CD8-positive, alpha-beta memory T cell (primary cell): ENCODE measurements around the gene RABGAP1L. TPM values are rescaled to one million over a fixed set of nuclear protein-coding genes. Genes with fewer than 3 reads are reported as not detected.

Experiments used
- CTCF ChIA-PET: fragments of 350-600 bp; sonication (Branson Sonifier 250); formaldehyde crosslinking; loops from one replicate; lab custom pipeline; 2021; ENCODE audit warnings: antibody characterized with exemption; lab: Charles Lee
- POLR2A ChIA-PET: fragments of 350-600 bp; sonication (Branson Sonifier 250); formaldehyde crosslinking; loops from one replicate; lab custom pipeline; 2021; ENCODE audit warnings: antibody characterized with exemption; lab: Charles Lee
- DNase-seq, 5 donors: peaks; one replicate each; pipeline versions ENCODE4 v3.0.0 to v3.0.0-alpha.2; 2020 to 2022; ENCODE audit warnings: mixed read lengths in 1 of 5
- H3K27ac ChIP-seq: one replicate; pipeline ENCODE4 v1.7.0; 2013; ENCODE audit warnings: low read depth, mild to moderate bottlenecking, low read length, moderate library complexity
- H3K27me3 ChIP-seq: 2 replicates; pipeline ENCODE4 v1.7.0; 2013; ENCODE audit warnings: low read length, mild to moderate bottlenecking; ENCODE audit not compliant: insufficient read depth, poor library complexity, severe bottlenecking
- H3K36me3 ChIP-seq: 2 replicates; pipeline ENCODE4 v1.7.0; 2013; ENCODE audit warnings: mild to moderate bottlenecking, low read length, moderate library complexity; ENCODE audit not compliant: insufficient read depth
- H3K4me1 ChIP-seq: 2 replicates; pipeline ENCODE4 v1.7.0; 2013; ENCODE audit warnings: mild to moderate bottlenecking, low read length, moderate library complexity; ENCODE audit not compliant: insufficient read depth
- H3K4me3 ChIP-seq: 2 replicates; pipeline ENCODE4 v1.7.0; 2013; ENCODE audit warnings: mild to moderate bottlenecking, low read length
- H3K9me3 ChIP-seq: 2 replicates; pipeline ENCODE4 v1.7.0; 2013; ENCODE audit warnings: mild to moderate bottlenecking, low read length
- H3K27ac Mint-ChIP-seq, 8 donors: one replicate each; pipeline ENCODE4 v1.8.0; 2020 to 2021; ENCODE audit warnings: mixed read lengths in 8 of 8, mild to moderate bottlenecking in 6 of 8, inconsistent platforms in 3 of 8, moderate library complexity in 3 of 8
- H3K27me3 Mint-ChIP-seq, 2 donors: one replicate each; pipeline ENCODE4 v1.8.0; 2020 to 2021; ENCODE audit warnings: mixed read lengths in 2 of 2, mild to moderate bottlenecking in 1 of 2, moderate library complexity in 1 of 2
- H3K36me3 Mint-ChIP-seq, 3 donors: one replicate each; pipeline ENCODE4 v1.8.0; 2020 to 2021; ENCODE audit warnings: mixed read lengths in 3 of 3, inconsistent platforms in 1 of 3, mild to moderate bottlenecking in 1 of 3
- H3K4me1 Mint-ChIP-seq, 3 donors: one replicate each; pipeline ENCODE4 v1.8.0; 2020 to 2021; ENCODE audit warnings: mixed read lengths in 3 of 3, inconsistent platforms in 1 of 3, mild to moderate bottlenecking in 1 of 3
- H3K4me3 Mint-ChIP-seq, 7 donors: one replicate each; pipeline ENCODE4 v1.8.0; 2020 to 2021; ENCODE audit warnings: mixed read lengths in 7 of 7, mild to moderate bottlenecking in 6 of 7, moderate library complexity in 4 of 7, inconsistent platforms in 2 of 7
- H3K9me3 Mint-ChIP-seq, 5 donors: one replicate each; pipeline ENCODE4 v1.8.0; 2020 to 2022; ENCODE audit warnings: mixed read lengths in 5 of 5, mild to moderate bottlenecking in 3 of 5, moderate library complexity in 2 of 5, inconsistent platforms in 1 of 5
- polyA plus RNA-seq: library from polyadenylated mRNA; unstranded; fragments of 300-500 nt; fragmentation: Illumina TruSeq; gene quantifications from one replicate; pipeline ENCODE4 v1.2.3, GENCODE V29; 2021
- total RNA-seq, 2 experiments: library from RNA; stranded (reverse); gene quantifications; one replicate each; pipeline ENCODE4 v1.2.3, GENCODE V29; 2021

Gene RABGAP1L
- total and polyA plus RNA-seq, 3 experiments from 2014 or later = 41.7 to 78.5 (median 42.7) TPM

GRCh38 chr1:174217787-174218574, 58.7 kb downstream of the RABGAP1L start:
- H3K36me3 ChIP-seq = no peaks in the 10 kb centered on the region
- no peak overlapping the region for H3K4me3 Mint-ChIP-seq
- no peaks in the 10 kb centered on the region for H3K27me3 Mint-ChIP-seq
- CTCF ChIA-PET = interaction anchor here (0.7 to 1.7 kb wide), 15 partner anchors 9 to 1476 kb away, joined by 3 to 5 read pairs (median 3); partner anchors contain the start of gene RABGAP1L
- no peak overlapping the region for H3K27ac Mint-ChIP-seq
- H3K27ac ChIP-seq = no peak overlapping the region
- peaks cover 9 to 18% (median 12%) of the 10 kb centered on the region in 3 donors for H3K4me1 Mint-ChIP-seq
- POLR2A ChIA-PET = interaction anchor here (0.9 kb wide), 1 partner anchor 13 kb away, joined by 3 read pairs; no protein-coding TSS in a partner anchor
- no peaks in the 10 kb centered on the region for H3K27me3 ChIP-seq
- H3K4me1 ChIP-seq = no peaks in the 10 kb centered on the region
- H3K36me3 Mint-ChIP-seq = peaks cover 8 to 26% (median 11%) of the 10 kb centered on the region in 3 donors
- H3K4me3 ChIP-seq = no peak overlapping the region
- no peaks in the 10 kb centered on the region for H3K9me3 Mint-ChIP-seq
- no peaks in the 10 kb centered on the region for H3K9me3 ChIP-seq
- peak in 2 of 5 donors; percentile 33 to 38 for DNase-seq

GRCh38 chr1:174218983-174219382, 59.7 kb downstream of the RABGAP1L start:
- H3K4me1 Mint-ChIP-seq = peaks cover 5 to 13% (median 13%) of the 10 kb centered on the region in 3 donors
- Histone ChIP-seq H3K27me3 (no peaks in the 10 kb centered on the region), H3K9me3 (no peaks in the 10 kb centered on the region), H3K27ac (no peak overlapping the region), H3K4me3 (no peak overlapping the region), H3K4me1 (no peaks in the 10 kb centered on the region), H3K36me3 (no peaks in the 10 kb centered on the region)
- H3K27me3 Mint-ChIP-seq = no peaks in the 10 kb centered on the region
- CTCF ChIA-PET = interaction anchor here (1.7 kb wide), 1 partner anchor 252 kb away, joined by 4 read pairs; no protein-coding TSS in a partner anchor
- H3K4me3 Mint-ChIP-seq = no peak overlapping the region
- POLR2A ChIA-PET = no interaction called here
- peaks cover 8 to 28% (median 13%) of the 10 kb centered on the region in 3 donors for H3K36me3 Mint-ChIP-seq
- H3K27ac Mint-ChIP-seq = no peak overlapping the region
- no peaks in the 10 kb centered on the region for H3K9me3 Mint-ChIP-seq
- no peak for DNase-seq

GRCh38 chr1:174219606-174220370, 60.5 kb downstream of the RABGAP1L start:
- no peaks in the 10 kb centered on the region for H3K9me3 ChIP-seq
- ChIA-PET POLR2A (no interaction called here), CTCF (no interaction called here)
- no peak overlapping the region for H3K4me3 ChIP-seq
- H3K9me3 Mint-ChIP-seq = no peaks in the 10 kb centered on the region
- H3K27ac Mint-ChIP-seq = no peak overlapping the region
- no peaks in the 10 kb centered on the region for H3K4me1 ChIP-seq
- no peak overlapping the region for H3K27ac ChIP-seq
- H3K27me3 ChIP-seq = no peaks in the 10 kb centered on the region
- no peaks in the 10 kb centered on the region for H3K27me3 Mint-ChIP-seq
- H3K36me3 Mint-ChIP-seq = peaks cover 8 to 33% (median 14%) of the 10 kb centered on the region in 3 donors
- no peak for DNase-seq
- no peak overlapping the region for H3K4me3 Mint-ChIP-seq
- no peaks in the 10 kb centered on the region for H3K36me3 ChIP-seq
- H3K4me1 Mint-ChIP-seq = peaks cover 9 to 12% (median 10%) of the 10 kb centered on the region in 3 donors

GRCh38 chr1:174221681-174222080, 62.4 kb downstream of the RABGAP1L start:
- Histone ChIP-seq H3K27me3 (no peaks in the 10 kb centered on the region), H3K4me1 (no peaks in the 10 kb centered on the region), H3K9me3 (no peaks in the 10 kb centered on the region), H3K27ac (no peak overlapping the region), H3K36me3 (no peaks in the 10 kb centered on the region), H3K4me3 (no peak overlapping the region)
- Mint-ChIP-seq H3K4me3 (no peak overlapping the region), H3K27me3 (no peaks in the 10 kb centered on the region), H3K9me3 (no peaks in the 10 kb centered on the region), H3K27ac (peak overlapping the region in 1 of 8 donors; percentile 72), H3K36me3 (peaks cover 8 to 45% (median 19%) of the 10 kb centered on the region in 3 donors), H3K4me1 (peaks cover 14 to 22% (median 22%) of the 10 kb centered on the region in 3 donors)
- POLR2A ChIA-PET = no interaction called here
- CTCF ChIA-PET = interaction anchor here (1.1 to 1.3 kb wide), 2 partner anchors 9 to 128 kb away, joined by 3 to 4 read pairs; no protein-coding TSS in a partner anchor
- no peak for DNase-seq

GRCh38 chr1:174222166-174222949, 63.0 kb downstream of the RABGAP1L start:
- Histone ChIP-seq H3K4me3 (no peak overlapping the region), H3K4me1 (no peaks in the 10 kb centered on the region), H3K36me3 (no peaks in the 10 kb centered on the region), H3K9me3 (no peaks in the 10 kb centered on the region), H3K27me3 (no peaks in the 10 kb centered on the region), H3K27ac (no peak overlapping the region)
- no peak overlapping the region for H3K27ac Mint-ChIP-seq
- CTCF ChIA-PET = interaction anchor here (1.1 to 1.3 kb wide), 3 partner anchors 9 to 129 kb away, joined by 3 to 4 read pairs (median 3); no protein-coding TSS in a partner anchor
- H3K9me3 Mint-ChIP-seq = no peaks in the 10 kb centered on the region
- H3K27me3 Mint-ChIP-seq = no peaks in the 10 kb centered on the region
- H3K4me3 Mint-ChIP-seq = no peak overlapping the region
- POLR2A ChIA-PET = no interaction called here
- H3K4me1 Mint-ChIP-seq = peaks cover 15 to 23% (median 23%) of the 10 kb centered on the region in 3 donors
- no peak for DNase-seq
- peaks cover 8 to 47% (median 19%) of the 10 kb centered on the region in 3 donors for H3K36me3 Mint-ChIP-seq

GRCh38 chr1:174224641-174225040, 65.3 kb downstream of the RABGAP1L start:
- Mint-ChIP-seq H3K4me1 (peaks cover 16 to 31% (median 30%) of the 10 kb centered on the region in 3 donors), H3K27me3 (no peaks in the 10 kb centered on the region), H3K27ac (peak overlapping the region in 4 of 8 donors; percentile 3 to 79 (median 52)), H3K4me3 (no peak overlapping the region), H3K9me3 (no peaks in the 10 kb centered on the region), H3K36me3 (peaks cover 18 to 57% (median 24%) of the 10 kb centered on the region in 3 donors)
- H3K36me3 ChIP-seq = no peaks in the 10 kb centered on the region
- no peak overlapping the region for H3K4me3 ChIP-seq
- no peak for DNase-seq
- no peaks in the 10 kb centered on the region for H3K4me1 ChIP-seq
- H3K27ac ChIP-seq = no peak overlapping the region
- H3K9me3 ChIP-seq = no peaks in the 10 kb centered on the region
- no peaks in the 10 kb centered on the region for H3K27me3 ChIP-seq
- POLR2A ChIA-PET = no interaction called here
- CTCF ChIA-PET = no interaction called here

GRCh38 chr1:174225499-174226204, 66.3 kb downstream of the RABGAP1L start:
- H3K4me3 ChIP-seq = no peak overlapping the region
- H3K4me1 ChIP-seq = no peaks in the 10 kb centered on the region
- no peak for DNase-seq
- H3K36me3 ChIP-seq = no peaks in the 10 kb centered on the region
- H3K27me3 Mint-ChIP-seq = no peaks in the 10 kb centered on the region
- no peaks in the 10 kb centered on the region for H3K9me3 ChIP-seq
- H3K9me3 Mint-ChIP-seq = no peaks in the 10 kb centered on the region
- POLR2A ChIA-PET = no interaction called here
- peak overlapping the region in 1 of 8 donors; percentile 24 for H3K27ac Mint-ChIP-seq
- peaks cover 16 to 31% (median 30%) of the 10 kb centered on the region in 3 donors for H3K4me1 Mint-ChIP-seq
- H3K27ac ChIP-seq = no peak overlapping the region
- H3K4me3 Mint-ChIP-seq = peak overlapping the region in 1 of 7 donors; percentile 3
- peaks cover 18 to 60% (median 26%) of the 10 kb centered on the region in 3 donors for H3K36me3 Mint-ChIP-seq
- H3K27me3 ChIP-seq = no peaks in the 10 kb centered on the region
- CTCF ChIA-PET = no interaction called here
